ENCODE measurements around the gene ABCA5.
"Not testable (repeated sequence)": the region's sequence is repeated elsewhere in the genome, so short reads cannot be mapped to it uniquely, and the experiment has no call there.

The ABCA5 gene

DNA sequence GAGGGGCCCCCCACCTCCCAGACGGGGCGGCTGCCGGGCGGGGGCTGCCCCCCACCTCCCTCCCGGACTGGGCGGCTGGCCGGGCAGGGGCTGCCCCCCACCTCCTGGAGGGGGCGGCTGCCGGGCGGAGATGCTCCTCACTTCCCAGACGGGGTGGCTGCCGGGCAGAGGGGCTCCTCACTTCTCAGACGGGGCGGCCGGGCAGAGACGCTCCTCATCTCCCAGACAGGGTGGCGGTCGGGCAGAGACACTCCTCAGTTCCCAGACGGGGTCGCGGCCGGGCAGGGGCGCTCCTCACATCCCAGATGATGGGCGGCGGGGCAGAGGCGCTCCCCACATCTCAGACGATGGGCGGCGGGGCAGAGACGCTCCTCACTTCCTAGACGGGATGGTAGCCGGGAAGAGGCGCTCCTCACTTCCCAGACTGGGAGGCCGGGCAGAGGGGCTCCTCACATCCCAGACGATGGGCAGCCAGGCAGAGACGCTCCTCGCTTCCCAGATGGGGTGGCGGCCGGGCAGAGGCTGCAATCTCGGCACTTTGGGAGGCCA, 130.8 kb downstream of the ABCA5 start:
- DNase-seq, result not testable (repeated sequence)

Measured in SIG-M5 (cell line).